Neural progenitor cell (in vitro differentiated cells): Measurements from ENCODE around the gene CREB3L2. TPM values are rescaled to one million over a fixed set of nuclear protein-coding genes. Genes with fewer than 3 reads are reported as not detected.
"Not testable (repeated sequence)": the region's sequence is repeated elsewhere in the genome, so short reads cannot be mapped to it uniquely, and the experiment has no call there.

Source experiments
- DNase-seq: peaks from one replicate; pipeline ENCODE4 v3.0.0-alpha.2; 2016; ENCODE audit warnings: low spot score
- H2AFZ ChIP-seq: fragments of 200-600 bp; sonication (generic); replicated peaks from 2 replicates; pipeline ENCODE4 v1.6.1; 2016; ENCODE audit warnings: antibody characterized with exemption
- H3F3A ChIP-seq: fragments of 200-600 bp; sonication (generic); 2 replicates; pipeline ENCODE4 v1.6.1; 2016; ENCODE audit warnings: antibody characterized with exemption, low read depth
- H3K27ac ChIP-seq: fragments of 200-600 bp; sonication (generic); 2 replicates; pipeline ENCODE4 v1.5.1; 2016; ENCODE audit warnings: mild to moderate bottlenecking
- H3K27me3 ChIP-seq: fragments of 200-600 bp; sonication (generic); 2 replicates; pipeline ENCODE4 v1.6.1; 2016; ENCODE audit warnings: mild to moderate bottlenecking, moderate library complexity
- H3K36me3 ChIP-seq: fragments of 200-600 bp; sonication (generic); 2 replicates; pipeline ENCODE4 v1.5.1; 2016
- H3K4me1 ChIP-seq: fragments of 200-600 bp; sonication (generic); 2 replicates; pipeline ENCODE4 v1.6.1; 2016; ENCODE audit warnings: mixed run types
- H3K4me2 ChIP-seq: fragments of 200-600 bp; sonication (generic); 2 replicates; pipeline ENCODE4 v1.6.1; 2016
- H3K4me3 ChIP-seq: fragments of 200-600 bp; sonication (generic); 2 replicates; pipeline ENCODE4 v1.5.1; 2016
- H3K79me2 ChIP-seq: fragments of 200-600 bp; sonication (generic); 2 replicates; pipeline ENCODE4 v1.6.1; 2016; ENCODE audit warnings: low read depth
- H3K9ac ChIP-seq: fragments of 200-600 bp; sonication (generic); 2 replicates; pipeline ENCODE4 v1.6.1; 2016
- H3K9me3 ChIP-seq: fragments of 200-600 bp; sonication (generic); 2 replicates; pipeline ENCODE4 v1.5.1; 2016; ENCODE audit warnings: low read depth
- H4K20me1 ChIP-seq: fragments of 200-600 bp; sonication (generic); 2 replicates; pipeline ENCODE4 v1.6.1; 2016; ENCODE audit warnings: low read depth
- H3K27ac Mint-ChIP-seq: 3 replicates; pipeline ENCODE4 v1.8.0; 2021; ENCODE audit warnings: mixed read lengths
- H3K27me3 Mint-ChIP-seq: 2 replicates; pipeline ENCODE4 v1.8.0; 2022; ENCODE audit warnings: low read depth, mild to moderate bottlenecking, inconsistent platforms, moderate library complexity, mixed read lengths; ENCODE audit not compliant: insufficient read depth
- H3K36me3 Mint-ChIP-seq: 3 replicates; pipeline ENCODE4 v1.8.0; 2021; ENCODE audit warnings: mixed read lengths
- H3K4me1 Mint-ChIP-seq: 3 replicates; pipeline ENCODE4 v1.8.0; 2021; ENCODE audit warnings: mixed read lengths
- H3K4me3 Mint-ChIP-seq: 3 replicates; pipeline ENCODE4 v1.8.0; 2021; ENCODE audit warnings: mild to moderate bottlenecking, moderate library complexity, mixed read lengths
- H3K9me3 Mint-ChIP-seq: 3 replicates; pipeline ENCODE4 v1.8.0; 2020; ENCODE audit warnings: mixed read lengths
- CTCF ChIP-seq: fragments of 200-600 bp; sonication (generic); IDR thresholded peaks from 2 replicates; pipeline ENCODE4 v1.5.1; 2017; ENCODE audit warnings: antibody characterized with exemption, mild to moderate bottlenecking
- EZH2 ChIP-seq: fragments of 200-600 bp; sonication (generic); IDR thresholded peaks from 2 replicates; pipeline ENCODE4 v1.6.1; 2017; ENCODE audit warnings: antibody characterized with exemption, mild to moderate bottlenecking, moderate library complexity
- EZH2phosphoT487 ChIP-seq: fragments of 200-600 bp; sonication (generic); IDR thresholded peaks from 2 replicates; pipeline ENCODE4 v1.6.1; 2017; ENCODE audit warnings: antibody characterized with exemption
- total RNA-seq: library from RNA; depleted of rRNA; stranded (reverse); fragments of >200 nt; gene quantifications from 2 replicates; pipeline ENCODE4 v1.2.3, GENCODE V29; 2015; ENCODE audit warnings: low replicate concordance

Gene CREB3L2
- total RNA-seq, 1 donor from 2014 or later = 9.9 TPM

- no peak overlapping the region for H3K9ac ChIP-seq
- H3K27me3 ChIP-seq = no peaks in the 10 kb centered on the region
- H3K9me3 Mint-ChIP-seq = peaks cover 3% of the 10 kb centered on the region
- no peak overlapping the region for H3K4me3 ChIP-seq
- H3K4me1 ChIP-seq = peaks cover 25% of the 10 kb centered on the region
- H3K4me3 Mint-ChIP-seq = no peak overlapping the region
- H2AFZ ChIP-seq = no peak overlapping the region
- no peak for TF ChIP-seq EZH2
- no peak for TF ChIP-seq EZH2phosphoT487
- TF ChIP-seq CTCF = no peak
- H3K79me2 ChIP-seq = peaks cover 56% of the 10 kb centered on the region
- H3K27ac ChIP-seq = no peak overlapping the region
- H3K9me3 ChIP-seq = no peaks in the 10 kb centered on the region
- H3K36me3 Mint-ChIP-seq = peaks cover 28% of the 10 kb centered on the region
- no peak for DNase-seq
- H3K27me3 Mint-ChIP-seq = peaks cover 2% of the 10 kb centered on the region
- H4K20me1 ChIP-seq = no peaks in the 10 kb centered on the region
- H3K27ac Mint-ChIP-seq = no peak overlapping the region
- H3K36me3 ChIP-seq = no peaks in the 10 kb centered on the region
- H3F3A ChIP-seq = peaks cover 10% of the 10 kb centered on the region
- peaks cover 20% of the 10 kb centered on the region for H3K4me1 Mint-ChIP-seq
- H3K4me2 ChIP-seq = no peak overlapping the region
These were observed 31.5 kb downstream of the CREB3L2 start for GRCh38 chr7:137970253-137970975.

GRCh38 chr7:137969828-137970227 is 32.1 kb downstream of the CREB3L2 start:
- Histone ChIP-seq H3K9me3 (no peaks in the 10 kb centered on the region), H3F3A (peaks cover 5% of the 10 kb centered on the region), H3K9ac (no peak overlapping the region), H3K4me2 (no peak overlapping the region), H4K20me1 (no peaks in the 10 kb centered on the region), H3K27me3 (no peaks in the 10 kb centered on the region), H3K27ac (no peak overlapping the region), H3K4me1 (peaks cover 19% of the 10 kb centered on the region), H3K4me3 (no peak overlapping the region), H3K36me3 (no peaks in the 10 kb centered on the region), H2AFZ (no peak overlapping the region), H3K79me2 (peaks cover 56% of the 10 kb centered on the region)
- H3K4me3 Mint-ChIP-seq = no peak overlapping the region
- H3K9me3 Mint-ChIP-seq = peaks cover 3% of the 10 kb centered on the region
- peaks cover 28% of the 10 kb centered on the region for H3K36me3 Mint-ChIP-seq
- no peak for DNase-seq
- H3K27me3 Mint-ChIP-seq = peaks cover 2% of the 10 kb centered on the region
- H3K27ac Mint-ChIP-seq = no peak overlapping the region
- no peak for TF ChIP-seq EZH2phosphoT487
- TF ChIP-seq CTCF = no peak
- TF ChIP-seq EZH2 = no peak
- H3K4me1 Mint-ChIP-seq = peaks cover 14% of the 10 kb centered on the region

GRCh38 chr7:137968890-137969289 is 33.0 kb downstream of the CREB3L2 start:
- peaks cover 3% of the 10 kb centered on the region for H3K9me3 Mint-ChIP-seq
- Histone ChIP-seq H3K79me2 (peaks cover 47% of the 10 kb centered on the region), H4K20me1 (no peaks in the 10 kb centered on the region), H3K9ac (no peak overlapping the region), H3F3A (peaks cover 5% of the 10 kb centered on the region), H3K27ac (no peak overlapping the region), H2AFZ (no peak overlapping the region), H3K36me3 (no peaks in the 10 kb centered on the region), H3K4me2 (no peak overlapping the region), H3K9me3 (no peaks in the 10 kb centered on the region), H3K27me3 (no peaks in the 10 kb centered on the region), H3K4me1 (peaks cover 12% of the 10 kb centered on the region), H3K4me3 (no peak overlapping the region)
- peaks cover 7% of the 10 kb centered on the region for H3K4me1 Mint-ChIP-seq
- TF ChIP-seq EZH2phosphoT487 (no peak), CTCF (no peak), EZH2 (no peak)
- no peak for DNase-seq
- H3K27me3 Mint-ChIP-seq = peaks cover 2% of the 10 kb centered on the region
- H3K27ac Mint-ChIP-seq = no peak overlapping the region
- H3K36me3 Mint-ChIP-seq = peaks cover 25% of the 10 kb centered on the region
- H3K4me3 Mint-ChIP-seq = no peak overlapping the region

- not testable (repeated sequence) for H3K27ac Mint-ChIP-seq, H3K4me1 Mint-ChIP-seq, H4K20me1 ChIP-seq, H2AFZ ChIP-seq, H3K27me3 ChIP-seq, H3K4me3 ChIP-seq, H3K9me3 Mint-ChIP-seq, H3K36me3 ChIP-seq, DNase-seq, H3K9me3 ChIP-seq, H3K4me2 ChIP-seq, H3K27ac ChIP-seq, H3K9ac ChIP-seq, H3K4me1 ChIP-seq, H3K27me3 Mint-ChIP-seq, H3F3A ChIP-seq, H3K4me3 Mint-ChIP-seq
- peaks cover 41% of the 10 kb centered on the region for H3K79me2 ChIP-seq
- H3K36me3 Mint-ChIP-seq = peaks cover 25% of the 10 kb centered on the region
These were observed 33.5 kb downstream of the CREB3L2 start for GRCh38 chr7:137968339-137968738.
